DMS153 treated with DMSO at 0.1 percent for 48 hours (cell line): ENCODE measurements around the gene SPSB2.

Experiments used
- DNase-seq: peaks from one replicate; lab custom pipeline; 2025; ENCODE audit not compliant: unreplicated experiment; lab: John Stamatoyannopoulos, UW

Gene SPSB2

DNA sequence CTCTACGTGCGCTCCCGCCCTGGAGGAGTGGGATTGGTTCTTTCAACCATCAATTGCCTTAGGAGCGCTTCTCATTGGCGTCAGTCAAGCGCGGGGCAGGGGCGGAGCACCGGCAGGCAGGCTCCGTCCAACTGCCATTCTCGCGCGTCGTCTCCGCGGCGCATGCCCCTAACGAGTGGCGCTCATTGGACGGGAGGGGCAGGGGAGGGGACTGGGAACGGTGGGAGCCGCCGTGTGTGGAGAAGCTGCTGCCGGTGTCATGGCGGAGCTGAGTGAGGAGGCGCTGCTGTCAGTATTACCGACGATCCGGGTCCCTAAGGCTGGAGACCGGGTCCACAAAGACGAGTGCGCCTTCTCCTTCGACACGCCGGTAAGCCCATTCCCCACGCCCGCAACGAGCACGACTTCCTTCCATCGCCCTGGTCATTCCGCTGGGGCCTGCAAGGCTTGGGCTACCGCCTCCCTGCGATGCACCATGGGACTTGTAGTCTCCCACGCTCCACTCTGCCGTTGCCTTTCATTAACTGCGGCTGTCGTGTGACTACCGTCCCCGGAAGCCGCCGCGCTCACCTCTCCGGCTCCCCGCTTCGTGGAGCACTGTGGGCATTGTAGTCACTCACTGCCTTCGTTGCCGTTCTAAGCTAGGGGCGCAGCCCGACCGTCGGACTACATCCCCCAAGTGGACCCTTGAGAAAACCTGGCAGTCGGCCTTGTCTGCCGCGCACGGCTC, 21.0 kb downstream of the SPSB2 start, which contains the start of gene USP5:
USP5 (plus strand) TSS at position 230 of the 730 bp plus-strand sequence; CDS start at position 260, 30 bp downstream.
- peak; percentile 97 for DNase-seq

DNA sequence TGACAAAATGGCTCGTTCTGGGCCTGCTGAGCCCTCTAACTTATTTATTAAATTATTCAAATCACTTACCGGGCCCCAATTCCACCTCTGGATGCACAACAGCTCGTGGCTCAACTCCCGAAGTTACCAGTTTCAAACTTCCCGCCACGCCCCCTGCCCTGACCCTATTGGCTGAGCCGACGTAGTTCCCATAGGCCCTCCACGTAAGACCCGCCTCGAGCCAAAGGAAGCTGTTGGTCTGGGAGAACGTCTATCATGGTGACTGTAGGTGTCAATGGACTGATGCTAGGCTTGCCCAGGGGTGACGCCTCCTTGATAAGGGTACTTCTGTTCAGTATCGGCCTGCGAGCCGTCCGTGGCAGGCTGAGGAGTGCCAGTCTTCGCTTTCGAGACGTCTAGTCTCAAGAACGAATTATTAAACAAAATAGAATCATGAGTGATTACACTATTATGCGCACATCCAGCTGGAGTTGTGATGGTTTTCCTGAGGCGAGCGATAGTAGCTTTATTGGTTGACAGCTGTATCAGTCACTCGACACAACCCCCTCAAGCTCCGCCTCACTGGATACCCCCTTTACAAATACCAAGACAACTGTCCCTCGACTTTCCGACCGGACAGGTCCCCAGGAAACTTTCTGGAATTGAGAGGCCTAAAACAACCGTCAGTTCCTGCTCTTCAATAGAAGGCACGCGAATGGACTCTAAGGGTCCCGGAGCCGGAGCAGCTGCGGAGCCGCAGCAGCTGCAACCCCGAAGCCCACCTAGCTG, 21.8 kb downstream of the SPSB2 start, which contains the start of gene CDCA3:
CDCA3 (minus strand) TSS at position 134 of the 768 bp plus-strand sequence. CDS start 334 bp downstream, outside the sequence.
- peak; percentile 93 for DNase-seq

DNA sequence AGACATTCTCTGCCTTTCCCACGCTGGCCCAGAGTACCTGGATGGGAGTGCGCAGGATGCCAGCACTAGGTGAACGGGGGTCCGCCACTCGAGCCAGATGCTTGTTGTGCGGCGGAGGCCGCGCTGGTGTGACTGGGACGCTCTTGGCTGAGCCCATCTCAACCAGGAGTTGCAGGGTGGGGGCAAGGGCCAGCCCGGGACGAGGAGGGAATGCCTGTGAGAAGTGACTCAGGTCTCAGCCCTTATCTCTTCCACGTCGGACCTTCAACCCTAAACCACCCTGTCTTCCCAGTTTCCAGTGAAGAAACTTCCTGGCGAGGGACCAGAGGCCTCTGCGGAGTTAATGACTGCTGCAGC, 22.3 kb downstream of the SPSB2 start:
- no peak for DNase-seq

DNA sequence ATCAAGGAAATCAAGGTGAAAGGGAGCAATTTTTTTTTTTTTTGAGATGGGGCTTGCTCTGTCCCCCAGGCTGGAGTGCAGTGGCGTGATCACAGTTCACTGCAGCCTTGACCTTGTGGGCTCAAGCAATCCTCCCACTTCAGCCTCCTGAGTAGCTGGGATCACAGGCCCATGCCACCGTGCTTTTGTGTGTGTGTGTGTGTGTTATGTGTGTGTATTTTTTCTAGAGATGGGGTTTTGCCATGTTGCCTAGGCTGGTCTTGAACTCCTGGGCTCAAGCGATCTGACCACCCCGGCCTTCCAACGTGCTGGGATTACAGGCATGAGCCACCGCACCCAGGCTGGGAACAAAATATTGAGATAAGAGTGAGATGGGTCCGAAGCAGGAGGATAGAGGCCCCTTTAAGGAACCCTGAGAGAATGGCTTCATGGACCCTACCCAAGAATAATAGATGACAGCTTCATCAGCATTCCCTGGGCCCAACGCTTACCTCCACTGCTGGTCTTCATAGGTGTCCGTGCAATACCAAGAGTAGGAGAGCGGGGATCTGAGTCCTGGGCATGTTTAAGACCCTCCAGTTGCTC, 23.0 kb downstream of the SPSB2 start:
- DNase-seq = no peak

DNA sequence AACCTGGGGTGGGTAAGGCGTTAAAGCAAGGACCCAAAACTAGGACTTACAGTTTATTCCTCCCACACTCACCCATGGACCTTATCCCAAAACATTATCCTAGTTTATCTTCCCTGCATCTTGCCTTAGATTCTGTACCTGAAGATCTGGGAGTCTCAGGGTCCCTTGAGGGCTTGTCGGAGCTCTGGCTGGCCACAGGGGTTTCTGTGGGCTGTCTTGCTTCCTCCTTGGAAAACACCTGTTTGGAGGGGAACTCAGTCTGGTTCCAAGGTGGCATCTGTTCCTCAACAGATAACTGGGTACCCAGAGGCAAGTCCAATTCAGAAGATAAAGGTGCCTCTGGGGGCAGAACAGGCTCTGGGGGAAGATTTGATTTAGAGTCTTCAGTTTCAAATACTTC, 23.7 kb downstream of the SPSB2 start:
- DNase-seq = no peak

DNA sequence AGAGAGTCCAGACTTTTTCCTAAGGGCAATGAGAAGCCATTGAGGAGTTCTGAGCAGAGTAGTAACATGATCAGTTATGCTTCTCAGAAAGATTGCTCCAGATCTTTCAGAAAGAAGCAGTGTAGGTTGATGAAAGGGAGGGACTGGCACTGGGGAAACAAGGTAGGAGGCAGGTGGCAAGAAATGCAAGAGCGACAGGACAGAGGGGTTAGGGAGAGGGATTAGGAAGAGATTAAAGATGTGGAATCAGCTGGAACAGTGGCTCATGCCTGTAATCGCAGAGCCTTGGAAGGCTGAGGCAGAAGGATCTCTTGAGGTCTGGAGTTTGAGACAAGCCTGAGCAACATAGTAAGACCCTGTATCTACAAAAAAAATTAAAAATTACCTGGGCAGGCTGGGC, 25.4 kb downstream of the SPSB2 start:
- DNase-seq = no peak

DNA sequence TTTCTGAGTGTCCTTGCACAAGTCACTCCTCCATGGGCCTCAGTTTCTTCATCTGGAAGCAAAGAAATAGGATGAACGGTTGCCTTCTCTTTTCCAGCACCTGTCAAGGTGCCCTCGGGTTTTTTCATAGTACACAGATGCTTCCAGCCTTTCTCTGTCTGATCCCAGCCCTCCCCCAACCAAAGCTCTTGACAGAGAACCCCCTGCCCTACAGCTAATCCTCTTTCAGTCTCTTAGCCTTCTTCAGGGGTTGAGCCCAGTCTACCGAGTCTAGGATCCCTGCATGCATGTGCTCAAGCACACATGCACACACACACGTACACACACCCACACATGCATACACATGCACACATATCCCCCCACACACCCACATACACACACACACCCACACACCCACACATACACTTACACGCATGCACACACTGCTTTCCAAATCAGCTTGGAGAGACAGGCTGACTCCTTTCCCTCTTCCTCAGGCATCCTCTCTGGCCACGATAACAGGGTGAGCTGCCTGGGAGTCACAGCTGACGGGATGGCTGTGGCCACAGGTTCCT, 26.7 kb downstream of the SPSB2 start:
- no peak for DNase-seq

DNA sequence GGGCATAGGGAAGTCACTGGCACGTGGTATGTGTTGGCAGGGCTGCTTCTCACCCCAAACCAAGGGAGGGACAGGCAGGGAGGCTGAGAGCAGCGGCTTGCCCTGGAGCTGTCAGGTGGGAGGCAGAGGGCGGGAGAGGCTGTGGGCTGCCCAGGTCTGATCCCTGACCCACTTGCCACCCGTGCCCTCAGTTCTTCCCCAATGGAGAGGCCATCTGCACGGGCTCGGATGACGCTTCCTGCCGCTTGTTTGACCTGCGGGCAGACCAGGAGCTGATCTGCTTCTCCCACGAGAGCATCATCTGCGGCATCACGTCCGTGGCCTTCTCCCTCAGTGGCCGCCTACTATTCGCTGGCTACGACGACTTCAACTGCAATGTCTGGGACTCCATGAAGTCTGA, 27.7 kb downstream of the SPSB2 start:
- DNase-seq = no peak

DNA sequence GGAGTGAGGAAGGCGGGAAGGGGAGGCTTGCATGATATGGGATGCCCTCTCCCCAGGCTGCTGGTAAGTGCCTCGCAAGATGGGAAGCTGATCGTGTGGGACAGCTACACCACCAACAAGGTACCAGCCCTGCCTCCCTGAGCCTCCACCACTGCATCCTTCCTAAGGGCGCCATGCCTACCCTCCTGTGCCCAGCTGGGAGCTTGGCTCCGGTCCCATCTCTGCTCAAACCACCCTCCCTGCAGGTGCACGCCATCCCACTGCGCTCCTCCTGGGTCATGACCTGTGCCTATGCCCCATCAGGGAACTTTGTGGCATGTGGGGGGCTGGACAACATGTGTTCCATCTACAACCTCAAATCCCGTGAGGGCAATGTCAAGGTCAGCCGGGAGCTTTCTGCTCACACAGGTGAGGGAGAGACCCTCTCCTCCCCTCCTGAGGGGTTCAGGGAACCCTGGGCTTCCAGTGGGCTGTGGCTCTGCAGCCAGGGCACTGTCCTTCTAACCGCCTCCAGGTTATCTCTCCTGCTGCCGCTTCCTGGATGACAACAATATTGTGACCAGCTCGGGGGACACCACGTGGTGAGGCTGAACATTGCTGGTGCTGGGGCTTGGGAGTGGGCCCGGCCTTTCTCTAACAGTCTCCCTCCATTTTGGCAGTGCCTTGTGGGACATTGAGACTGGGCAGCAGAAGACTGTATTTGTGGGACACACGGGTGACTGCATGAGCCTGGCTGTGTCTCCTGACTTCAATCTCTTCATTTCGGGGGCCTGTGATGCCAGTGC, 29.8 kb downstream of the SPSB2 start:
- DNase-seq = no peak

DNA sequence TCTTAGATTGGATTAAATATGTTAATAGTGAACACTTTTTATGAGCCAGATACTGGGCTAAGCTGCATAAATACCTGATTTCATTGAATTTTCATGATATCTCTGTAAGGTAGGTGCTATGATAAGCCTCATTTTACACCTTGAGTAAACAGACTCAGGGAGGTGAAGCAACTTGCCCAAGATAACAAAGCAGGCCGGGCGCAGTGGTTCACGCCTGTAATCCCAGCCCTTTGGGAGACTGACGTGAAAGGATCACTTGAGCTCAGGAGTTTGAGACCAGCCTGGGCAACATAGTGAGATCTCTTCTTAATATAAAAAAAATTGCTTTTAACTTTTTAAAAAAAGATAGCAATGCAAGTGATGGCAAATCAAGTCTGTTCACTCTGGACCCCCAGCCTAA, 31.0 kb downstream of the SPSB2 start:
- DNase-seq = no peak

DNA sequence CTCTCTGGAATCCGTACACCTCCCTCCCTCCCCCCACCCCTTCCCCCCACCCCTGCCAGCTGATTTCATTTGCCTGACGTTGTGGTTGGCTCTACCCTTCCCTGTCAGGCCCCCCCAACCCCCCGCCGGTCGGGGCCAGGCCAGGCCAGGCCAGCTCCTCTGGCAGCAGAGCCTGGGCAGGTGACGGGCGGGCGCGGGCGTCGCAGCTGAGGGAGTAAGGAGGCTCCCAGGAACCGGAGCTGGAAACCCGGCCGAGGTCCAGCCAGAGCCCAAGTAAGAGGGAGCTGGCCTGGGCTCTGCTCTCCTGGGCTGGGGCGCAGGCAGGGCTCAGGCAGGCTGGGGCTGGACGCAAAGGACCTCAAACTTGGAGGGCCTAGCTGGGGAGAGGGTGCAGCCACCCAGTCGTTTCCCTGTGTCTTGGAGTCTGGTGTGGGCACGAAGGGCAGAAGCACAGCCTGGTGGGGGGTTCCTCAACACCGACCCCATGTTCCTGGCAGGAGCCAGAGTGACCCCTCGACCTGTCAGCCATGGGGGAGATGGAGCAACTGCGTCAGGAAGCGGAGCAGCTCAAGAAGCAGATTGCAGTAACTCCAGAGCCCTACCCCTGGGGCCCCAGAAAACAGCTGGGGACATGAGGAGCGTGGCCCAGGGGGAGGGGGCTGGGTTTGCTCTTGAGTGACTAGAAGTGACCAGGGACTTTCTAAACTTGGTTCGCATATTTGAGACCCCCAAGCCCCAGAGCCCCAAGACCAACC, 32.2 kb downstream of the SPSB2 start, which contains the start of gene GNB3:
GNB3 (plus strand) TSS at position 165 of the 755 bp plus-strand sequence; CDS start at position 528, 363 bp downstream.
- no peak for DNase-seq

DNA sequence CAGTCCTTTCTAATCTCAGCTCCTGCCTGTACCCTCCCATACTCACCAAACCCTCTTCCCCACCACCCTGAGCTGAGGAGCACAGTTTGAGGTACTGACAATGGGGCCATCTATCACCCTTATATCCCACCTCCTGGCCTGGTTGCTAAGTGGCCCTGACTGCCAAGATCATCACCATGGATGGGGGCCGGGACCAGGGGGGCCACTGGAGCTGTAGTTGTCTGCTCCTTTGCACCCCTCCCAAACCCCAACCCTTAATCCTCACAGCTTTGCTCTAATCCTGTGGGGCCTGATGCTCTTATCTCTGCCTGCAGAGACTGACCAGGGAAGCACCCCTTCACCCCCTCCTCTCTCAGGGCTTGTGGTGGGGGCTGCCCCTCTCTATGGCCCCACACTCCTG, 32.8 kb downstream of the SPSB2 start:
- DNase-seq = no peak

DNA sequence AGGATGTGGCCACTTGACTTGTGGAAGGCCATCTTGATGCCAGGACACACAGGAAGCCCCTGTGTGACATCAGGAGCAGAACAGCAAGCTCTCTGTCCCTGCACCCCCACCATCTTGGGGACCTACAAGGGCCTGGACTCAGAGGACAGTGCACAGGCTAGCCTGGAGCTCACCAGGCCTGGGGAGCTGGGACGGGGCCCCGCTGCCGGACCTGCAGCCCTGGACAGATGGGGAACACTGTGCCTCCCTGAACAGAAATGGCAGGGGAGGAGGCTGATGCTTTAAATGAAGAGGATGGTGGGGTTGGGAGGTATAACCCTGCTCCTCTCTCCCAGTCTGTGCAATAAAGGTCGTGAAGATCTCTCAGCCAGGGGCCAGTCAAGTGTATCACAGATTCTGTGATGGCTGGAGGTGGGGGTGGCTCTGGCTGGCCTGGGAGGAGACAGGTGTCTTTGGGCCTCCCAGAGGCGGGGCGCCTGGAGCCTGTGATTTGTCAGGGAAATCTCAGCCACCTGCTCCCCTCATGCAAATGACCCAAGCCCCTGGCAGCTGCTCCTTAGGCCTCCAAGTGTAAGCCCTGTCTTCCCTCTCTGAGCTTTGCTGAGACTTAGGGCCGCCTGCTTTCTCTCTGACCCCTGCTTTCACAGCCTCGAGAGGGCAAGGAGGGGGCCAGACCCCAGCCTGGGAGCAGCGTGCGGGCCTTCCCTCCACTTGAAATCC, 33.5 kb downstream of the SPSB2 start:
- no peak for DNase-seq

DNA sequence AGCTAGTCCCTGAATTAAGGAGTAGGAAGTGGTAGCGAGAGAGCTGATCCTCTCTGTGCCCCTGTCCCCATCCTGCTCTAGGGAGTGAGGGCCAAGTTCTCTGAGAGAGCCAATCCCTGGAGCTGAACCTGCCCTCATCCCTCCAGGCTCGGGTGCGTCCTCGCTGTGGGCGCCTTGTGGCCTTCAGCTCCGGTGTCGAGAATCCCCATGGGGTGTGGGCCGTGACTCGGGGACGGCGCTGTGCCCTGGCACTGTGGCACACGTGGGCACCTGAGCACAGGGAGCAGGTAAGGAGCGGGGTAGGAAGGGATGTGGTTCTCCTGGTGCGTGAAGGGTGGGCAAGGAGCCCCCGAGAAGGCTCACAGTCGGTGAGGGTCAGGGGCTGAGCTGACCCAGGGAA, 34.2 kb downstream of the SPSB2 start:
- no peak for DNase-seq

DNA sequence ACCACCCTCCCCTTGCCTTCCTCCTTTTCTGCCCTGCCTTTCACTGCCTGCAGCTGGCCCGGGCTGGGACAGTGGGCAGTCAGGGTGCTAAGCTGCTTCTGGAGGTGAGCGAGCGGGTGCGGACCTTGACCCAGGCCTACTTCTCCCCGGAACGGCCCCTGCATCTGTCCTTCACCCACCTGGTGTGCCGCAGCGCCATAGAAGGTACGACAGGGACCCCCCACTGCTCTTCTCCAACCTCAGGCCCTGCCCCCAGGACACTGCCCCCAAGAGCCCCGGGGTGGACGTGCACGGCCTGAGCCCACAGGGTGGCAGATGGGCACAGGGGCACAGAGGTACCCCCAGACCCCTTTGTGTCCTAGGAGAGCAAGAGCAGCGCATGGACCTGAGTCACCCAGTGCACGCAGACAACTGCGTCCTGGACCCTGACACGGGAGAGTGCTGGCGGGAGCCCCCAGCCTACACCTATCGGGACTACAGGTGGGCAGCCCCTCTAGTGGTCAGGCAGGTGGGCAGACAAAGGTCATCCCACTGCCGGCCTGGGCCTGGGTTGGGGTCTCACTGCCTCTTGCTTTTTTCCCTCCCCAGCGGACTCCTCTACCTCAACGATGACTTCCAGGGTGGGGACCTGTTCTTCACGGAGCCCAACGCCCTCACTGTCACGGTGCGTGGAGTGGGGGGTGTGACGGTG, 35.6 kb downstream of the SPSB2 start:
- DNase-seq = no peak

DNA sequence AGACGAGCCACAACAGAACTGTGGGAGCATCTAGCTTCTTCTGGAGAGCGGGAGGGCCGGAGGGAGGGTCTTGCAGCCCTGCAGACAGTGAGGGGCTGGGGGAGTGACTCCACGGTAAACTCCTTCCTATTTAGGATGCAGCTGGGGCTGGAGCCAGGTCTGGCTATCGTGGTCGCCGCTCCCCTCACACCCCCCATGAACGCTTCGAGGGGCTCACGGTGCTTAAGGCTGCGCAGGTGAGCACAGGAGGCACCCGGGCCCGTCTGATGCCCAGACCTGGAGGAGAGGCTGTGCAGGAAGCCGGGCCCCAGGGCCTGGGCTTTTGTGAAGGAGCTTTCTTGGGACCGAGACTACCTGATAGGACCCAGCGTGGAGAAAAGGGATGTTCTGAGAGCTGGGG, 36.3 kb downstream of the SPSB2 start:
- DNase-seq = no peak

DNA sequence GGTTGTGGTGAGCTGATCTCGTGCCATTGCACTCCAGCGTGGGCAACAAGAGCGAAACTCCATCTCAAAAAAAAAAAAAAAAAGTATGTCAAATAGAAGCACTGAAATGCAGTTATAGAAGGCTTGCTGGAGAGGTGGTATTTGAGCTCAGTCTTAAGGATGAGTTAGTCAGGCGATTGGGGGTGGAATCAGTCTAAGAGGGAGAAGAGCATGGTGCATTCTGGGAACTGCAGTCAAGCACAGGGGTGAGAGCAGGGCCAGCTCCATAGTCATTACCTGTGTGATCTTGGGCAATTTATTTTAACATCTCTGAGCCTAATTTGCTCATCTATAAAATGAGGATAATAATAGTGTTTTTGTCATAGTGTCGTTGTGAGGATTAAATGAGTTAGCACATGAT, 38.2 kb downstream of the SPSB2 start:
- DNase-seq = no peak

DNA sequence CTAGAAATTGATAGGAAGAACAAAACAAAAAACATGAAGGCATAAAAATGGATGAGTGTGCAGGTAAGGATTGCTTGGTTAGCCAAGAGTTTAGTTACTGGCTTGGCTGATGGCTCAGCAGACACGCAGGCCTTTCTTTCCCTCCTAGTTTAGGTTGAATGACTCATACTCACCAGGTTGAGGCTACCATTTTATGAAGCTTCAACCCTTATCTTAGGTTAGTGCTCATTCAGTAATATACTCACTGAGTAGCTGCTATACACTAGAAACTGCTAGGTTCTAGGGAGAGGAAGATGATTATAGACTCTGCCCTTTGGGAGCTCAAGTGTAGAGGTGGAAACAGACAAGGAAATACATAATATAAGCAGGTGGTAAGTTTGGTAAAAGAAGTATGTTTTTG, 38.8 kb downstream of the SPSB2 start:
- DNase-seq = no peak
